Stimulated activated CD4-positive, alpha-beta T cell treated with anti-CD3 and anti-CD28 coated beads, Interleukin-2, amount 100 ng/mL, for 4 hours (primary cell): ENCODE data around the gene CTSE.
A peak's percentile ranks its signal among the peaks of the same experiment; 100 is the strongest.
"Not testable (repeated sequence)": the region's sequence is repeated elsewhere in the genome, so short reads cannot be mapped to it uniquely, and the experiment has no call there.

Source experiments
- DNase-seq: peaks from one replicate; pipeline ENCODE4 v3.0.0-alpha.2; 2020; ENCODE audit warnings: low read depth

CTSE gene

DNA sequence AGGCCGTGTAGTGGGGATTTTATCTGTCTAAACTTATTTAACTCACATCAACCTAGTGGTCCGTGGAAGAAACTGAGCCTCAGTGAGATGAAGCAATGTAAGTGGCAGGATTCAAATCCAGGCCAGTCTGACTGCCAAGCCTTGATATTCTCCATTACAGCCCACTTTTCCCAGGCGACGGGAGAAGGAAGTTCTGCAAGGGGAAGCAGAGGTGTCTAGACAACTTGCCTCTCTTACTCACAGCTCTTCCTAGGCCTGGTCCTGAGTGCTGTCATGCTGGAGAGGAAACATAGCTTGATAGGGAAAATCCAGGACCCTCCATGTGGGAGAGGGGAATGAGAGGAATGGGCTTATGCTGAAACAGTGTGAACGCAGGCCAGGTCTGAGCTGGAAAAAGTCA, 9.1 kb downstream of the CTSE start:
- DNase-seq = no peak

DNA sequence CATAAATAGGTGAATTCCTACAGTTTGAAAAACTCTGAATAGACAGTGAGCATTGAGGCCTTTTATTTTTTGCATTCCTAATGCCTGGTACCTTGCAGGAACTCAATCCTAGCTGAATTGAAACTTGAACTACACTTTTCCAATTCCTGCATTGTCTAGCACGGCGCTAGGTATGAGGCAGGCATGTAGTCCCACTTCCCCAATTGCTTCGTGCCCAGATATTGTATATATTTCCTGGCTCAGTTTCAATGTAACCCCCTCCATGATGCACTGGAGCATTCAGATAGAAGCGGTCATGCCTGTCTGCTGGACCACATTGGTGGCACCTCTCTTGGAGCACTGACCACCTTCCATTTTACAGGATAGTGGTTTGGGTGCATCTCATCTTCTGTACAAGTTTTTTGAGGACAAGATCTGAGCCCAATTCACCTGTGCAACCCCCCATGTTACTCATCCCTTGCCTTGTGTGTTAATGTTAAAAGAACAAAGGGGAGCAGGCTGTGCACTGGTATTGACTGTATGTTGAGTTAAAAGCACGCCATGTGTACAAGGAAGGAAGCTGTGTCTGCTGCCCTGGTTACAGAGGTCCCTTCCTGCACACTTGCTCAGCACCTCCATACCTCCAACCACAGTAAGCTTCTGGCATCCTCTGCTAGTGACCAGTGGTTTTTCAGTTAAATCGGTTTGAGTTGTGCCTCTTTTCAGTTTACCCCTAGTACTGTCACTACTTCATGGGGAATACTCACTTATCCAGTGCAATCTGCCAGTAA, 10.5 kb downstream of the CTSE start:
- DNase-seq = no peak

DNA sequence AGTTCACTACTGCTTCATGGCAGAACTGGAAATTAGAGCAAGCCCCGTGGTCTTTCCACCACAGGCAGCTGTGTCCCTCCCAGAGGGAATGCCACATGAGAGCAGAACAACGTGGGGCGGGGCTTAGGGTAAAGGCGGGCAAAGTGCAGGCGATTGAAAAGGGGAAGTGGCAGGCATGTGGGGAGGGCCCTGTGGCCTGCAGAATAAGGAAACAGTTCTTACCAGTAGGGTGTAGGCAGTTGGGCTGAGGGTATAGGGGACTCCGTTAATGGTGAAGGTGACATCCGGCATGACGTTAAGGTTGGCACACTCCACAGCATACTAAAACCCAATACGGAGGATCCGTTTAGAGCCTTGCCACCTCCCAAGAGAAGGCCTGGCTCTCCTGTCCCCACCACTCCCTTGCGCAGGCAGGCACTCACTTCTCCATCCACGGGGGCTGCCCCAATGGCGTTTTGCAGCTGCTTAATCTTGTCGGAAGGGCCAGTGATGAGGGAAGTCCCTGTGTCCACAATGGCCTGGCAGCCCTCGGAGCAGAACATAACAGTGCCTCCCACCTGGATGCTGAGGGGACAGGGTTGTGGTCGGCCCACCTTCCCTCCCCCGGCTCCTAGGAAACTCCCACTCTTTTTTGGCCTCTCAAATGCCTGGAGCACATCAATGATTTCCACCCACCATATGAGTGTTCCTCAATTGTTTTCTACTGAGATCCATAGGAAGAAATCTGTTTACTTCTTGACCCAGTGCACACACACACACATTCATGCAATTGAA, 11.4 kb downstream of the CTSE start:
- DNase-seq = no peak

DNA sequence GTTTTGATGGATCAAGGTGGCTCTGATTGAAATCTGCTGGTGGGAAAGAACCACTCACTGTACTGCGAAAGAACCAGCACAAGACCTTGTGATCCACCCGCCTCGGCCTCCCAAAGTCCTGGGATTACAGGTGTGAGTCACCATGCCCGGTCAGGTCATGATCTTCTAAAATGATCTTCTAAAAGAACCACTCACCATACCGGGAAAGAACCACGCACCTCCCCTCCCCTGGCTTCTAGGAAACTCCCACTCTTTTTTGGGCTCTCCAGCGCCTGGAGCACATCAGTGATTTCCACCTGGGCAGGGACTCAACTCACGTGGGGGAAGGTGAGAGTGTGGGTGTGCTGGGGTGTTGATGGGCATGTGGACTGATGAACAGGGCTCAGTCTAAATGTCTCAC, 12.6 kb downstream of the CTSE start:
- no peak for DNase-seq

GRCh38 chr1:206010060-206010459, 13.6 kb downstream of the CTSE start:
- no peak for DNase-seq

- DNase-seq = no peak
These were observed 16.7 kb downstream of the CTSE start for GRCh38 chr1:206006946-206007345.

DNA sequence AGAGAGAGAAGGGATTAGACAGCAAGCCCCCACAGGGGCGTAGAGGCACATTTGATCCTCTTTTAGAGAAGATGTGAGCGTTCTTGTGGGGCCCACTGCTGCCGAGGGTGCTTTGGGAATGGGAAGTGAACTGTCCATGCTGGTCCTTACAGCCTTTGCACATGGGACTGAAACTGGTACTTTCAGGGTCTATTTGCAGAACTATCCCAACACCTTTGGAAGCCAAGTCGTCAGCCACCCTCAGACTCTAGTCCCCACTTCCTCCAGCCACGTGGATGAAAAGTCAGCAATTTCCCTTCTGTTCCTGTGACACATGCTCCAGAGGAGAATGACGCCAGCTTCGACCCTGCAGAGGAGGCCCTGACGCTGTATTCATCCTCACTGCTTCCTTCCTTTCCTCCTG, 17.9 kb downstream of the CTSE start:
- no peak for DNase-seq

DNA sequence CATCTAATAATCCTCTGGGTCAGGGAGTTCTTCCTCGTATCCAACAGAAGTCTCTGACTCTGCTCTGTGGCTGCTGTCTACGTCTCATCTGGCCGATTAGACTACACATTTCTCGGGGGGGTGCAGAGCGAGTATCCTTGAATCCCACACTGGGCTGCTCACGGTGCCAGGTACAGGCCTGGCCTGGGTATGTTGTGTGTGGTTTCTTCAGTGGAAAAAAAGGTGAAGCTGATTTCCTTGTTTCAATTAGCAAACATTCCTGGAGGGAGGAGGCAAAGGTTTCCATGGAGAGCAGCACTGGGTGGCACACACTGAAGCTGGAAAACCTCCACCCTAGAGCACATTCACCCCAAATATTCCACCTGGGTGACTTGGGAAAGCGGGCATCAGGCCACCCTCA, 18.5 kb downstream of the CTSE start:
- DNase-seq = no peak

DNA sequence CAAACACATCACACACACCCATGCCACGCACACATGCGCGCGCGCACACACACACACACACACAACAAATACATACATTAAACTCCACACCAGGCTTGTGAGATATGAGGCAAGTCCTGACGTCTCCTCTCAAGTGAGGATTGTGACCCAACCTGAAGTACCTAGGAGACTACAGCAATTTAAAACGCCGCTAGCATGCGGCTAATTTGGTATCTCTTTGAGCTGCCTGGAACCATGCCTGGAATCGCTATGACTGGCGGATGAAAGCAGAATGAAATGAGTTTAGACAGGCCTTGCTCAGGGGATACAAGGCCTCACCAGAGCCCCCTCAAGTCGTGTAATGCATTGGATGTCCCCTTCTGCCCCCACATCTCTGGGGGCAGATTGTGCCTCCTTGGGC, 18.9 kb downstream of the CTSE start:
- no peak for DNase-seq

- DNase-seq = no peak
These were observed 19.6 kb downstream of the CTSE start for GRCh38 chr1:206003854-206004800.

DNA sequence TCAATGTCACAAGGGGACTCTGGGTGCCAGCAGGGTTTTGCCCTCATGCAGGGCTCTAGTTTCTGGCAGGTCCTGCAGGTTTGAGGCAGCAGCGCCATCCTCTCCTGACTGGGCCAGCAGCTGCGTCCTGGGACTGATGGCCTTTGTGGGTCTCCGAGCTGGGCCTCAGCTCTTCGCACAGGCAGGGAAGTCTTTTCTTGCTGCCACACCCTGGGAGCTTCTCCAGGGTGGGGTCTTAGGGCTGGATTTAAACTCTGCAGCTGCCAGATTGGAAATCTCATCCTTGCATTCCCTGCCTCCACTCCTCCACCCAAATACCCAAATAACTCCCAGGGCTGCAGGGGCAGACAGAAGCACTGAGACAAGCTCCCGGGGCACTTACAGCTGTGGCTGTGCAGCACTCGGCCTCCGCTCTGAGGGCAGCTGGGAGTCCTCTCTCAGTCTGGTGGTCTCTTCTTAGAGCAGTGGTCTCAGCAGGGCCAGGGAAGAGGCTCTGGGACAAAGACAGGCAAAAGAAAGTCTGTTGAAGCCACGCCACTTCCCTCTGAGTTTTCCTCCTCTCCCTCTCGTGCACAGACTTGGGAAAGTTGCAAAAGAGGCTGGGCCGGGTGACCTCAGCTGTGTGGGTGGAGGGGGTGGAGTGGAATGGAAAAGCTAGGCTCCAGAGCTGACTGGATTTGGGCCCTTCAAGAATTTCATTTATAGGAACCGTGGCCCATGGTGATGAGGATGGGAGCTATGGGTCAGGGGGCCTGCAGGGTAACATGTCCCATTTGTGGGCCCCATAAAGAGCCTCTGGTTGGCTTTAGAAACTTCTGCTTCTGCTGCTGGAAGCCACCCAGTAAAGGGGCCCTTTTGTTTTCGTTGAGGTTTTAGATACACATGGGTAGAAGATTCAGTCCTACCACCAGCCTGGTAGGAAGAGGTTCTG, 20.6 kb downstream of the CTSE start, which contains the start of gene RAB7B:
Gene RAB7B, minus strand, starts transcription at position 525 of the 931 bp plus-strand sequence. CDS start 9,260 bp downstream, outside the sequence.
- DNase-seq = no peak

- DNase-seq = no peak
These were observed 21.5 kb downstream of the CTSE start for GRCh38 chr1:206002160-206002559.

- DNase-seq = peak; percentile 45
These were observed 22.2 kb downstream of the CTSE start for GRCh38 chr1:206001476-206001888.

- peak; percentile 15 for DNase-seq
These were observed 22.9 kb downstream of the CTSE start for GRCh38 chr1:206000641-206001339.

GRCh38 chr1:205998457-205999241, 25.0 kb downstream of the CTSE start:
- DNase-seq = no peak

DNA sequence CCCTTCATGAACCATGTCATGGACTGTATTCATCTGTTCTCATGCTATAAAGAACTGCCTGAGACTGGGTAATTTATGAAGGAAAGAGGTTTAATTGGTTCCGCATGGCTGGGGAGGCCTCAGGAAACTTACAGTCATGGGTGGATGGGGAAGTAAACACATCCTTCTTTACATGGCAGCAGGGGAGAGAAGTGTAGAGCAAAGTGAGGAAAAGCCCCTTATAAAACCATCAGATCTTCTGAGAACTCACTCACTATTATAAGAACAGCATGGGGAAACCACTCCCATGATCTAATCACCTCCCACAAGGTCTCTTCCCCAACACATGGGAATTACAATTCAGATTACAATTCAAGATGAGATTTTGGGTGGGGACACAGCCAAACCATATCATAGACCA, 27.1 kb downstream of the CTSE start:
- not testable (repeated sequence) for DNase-seq

GRCh38 chr1:205994346-205994745, 29.3 kb downstream of the CTSE start:
- DNase-seq = no peak

GRCh38 chr1:205993068-205993467, 30.6 kb downstream of the CTSE start:
- no peak for DNase-seq

DNA sequence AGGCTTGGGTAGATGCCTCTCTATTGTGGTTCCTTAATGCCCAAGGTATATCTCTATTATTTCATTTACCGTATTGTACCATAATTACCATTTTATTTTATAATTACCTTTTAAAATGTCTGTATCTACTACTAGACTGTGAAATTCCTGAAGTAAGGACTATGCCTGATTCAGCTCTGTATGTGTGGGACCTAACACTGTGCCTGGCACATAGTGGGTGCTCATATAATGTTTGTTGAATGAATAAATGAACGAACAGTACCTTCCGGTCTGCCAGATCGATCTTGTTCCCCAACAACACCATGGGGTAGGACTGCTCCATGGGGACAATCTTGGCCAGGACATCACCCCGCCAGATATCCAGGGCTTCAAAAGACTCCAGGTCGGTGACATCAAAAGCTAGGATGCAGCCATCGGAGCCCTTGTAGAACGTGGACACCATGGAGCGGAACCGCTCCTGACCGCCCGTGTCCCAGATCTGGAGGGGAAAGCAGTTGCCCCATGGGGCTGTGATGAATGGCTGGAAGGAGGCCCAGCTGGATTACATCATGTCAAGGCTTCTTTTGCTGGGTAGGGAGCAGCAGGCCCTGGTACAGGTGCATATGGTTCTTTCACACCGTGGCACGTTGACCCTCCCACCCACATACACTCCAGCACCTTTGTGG, 31.3 kb downstream of the CTSE start:
- DNase-seq = no peak
